Measurements from ENCODE around the gene SENP5.

Gene SENP5

GRCh38 chr3:196916995-196917394 is 49.3 kb downstream of the SENP5 start:
- Histone ChIP-seq H3K4me3 (ENCODE audit: low read depth in 1 of 5, low read length in 5 of 5) (no peak overlapping the region), H3K27me3 (ENCODE audit: control insufficient read depth in 5 of 5, insufficient read depth in 4 of 5, low read length in 5 of 5) (no peaks in the 10 kb centered on the region), H3K4me1 (ENCODE audit: control insufficient read depth in 5 of 5, insufficient read depth in 5 of 5, low read length in 5 of 5) (no peaks in the 10 kb centered on the region), H3K27ac (ENCODE audit: low read depth, low read length) (no peak overlapping the region), H3K9ac (ENCODE audit: low read length in 5 of 5) (no peak overlapping the region), H3K36me3 (ENCODE audit: control insufficient read depth in 5 of 5, insufficient read depth in 5 of 5, low read length in 5 of 5) (peaks cover 0 to 17% (median 14%) of the 10 kb centered on the region in 5 donors), H3K9me3 (ENCODE audit: control insufficient read depth in 5 of 5, low read length in 5 of 5) (no peaks in the 10 kb centered on the region)

GRCh38 chr3:196918968-196919367 is 51.2 kb downstream of the SENP5 start:
- Histone ChIP-seq H3K36me3 (ENCODE audit: control insufficient read depth in 5 of 5, insufficient read depth in 5 of 5, low read length in 5 of 5) (peaks cover 0 to 28% (median 21%) of the 10 kb centered on the region in 5 donors), H3K4me1 (ENCODE audit: control insufficient read depth in 5 of 5, insufficient read depth in 5 of 5, low read length in 5 of 5) (no peaks in the 10 kb centered on the region)

GRCh38 chr3:196920733-196921132 is 53.0 kb downstream of the SENP5 start:
- Histone ChIP-seq H3K4me3 (ENCODE audit: low read depth in 1 of 5, low read length in 5 of 5) (no peak overlapping the region), H3K4me1 (ENCODE audit: control insufficient read depth in 5 of 5, insufficient read depth in 5 of 5, low read length in 5 of 5) (no peaks in the 10 kb centered on the region), H3K36me3 (ENCODE audit: control insufficient read depth in 5 of 5, insufficient read depth in 5 of 5, low read length in 5 of 5) (peaks cover 6 to 20% (median 10%) of the 10 kb centered on the region in 5 donors), H3K27ac (ENCODE audit: low read depth, low read length) (no peak overlapping the region), H3K9ac (ENCODE audit: low read length in 5 of 5) (peak overlapping the region in 1 of 5 donors; percentile 4), H3K27me3 (ENCODE audit: control insufficient read depth in 5 of 5, insufficient read depth in 4 of 5, low read length in 5 of 5) (no peaks in the 10 kb centered on the region), H3K9me3 (ENCODE audit: control insufficient read depth in 5 of 5, low read length in 5 of 5) (no peaks in the 10 kb centered on the region)

More at GRCh38 chr3:196918968-196919367, 51.2 kb downstream of the SENP5 start:
- no peak overlapping the region for H3K27ac ChIP-seq (ENCODE audit: low read depth, low read length)
- no peaks in the 10 kb centered on the region for H3K27me3 ChIP-seq (ENCODE audit: control insufficient read depth in 5 of 5, insufficient read depth in 4 of 5, low read length in 5 of 5)
- no peak overlapping the region for H3K9ac ChIP-seq (ENCODE audit: low read length in 5 of 5)
- no peak overlapping the region for H3K4me3 ChIP-seq (ENCODE audit: low read depth in 1 of 5, low read length in 5 of 5)
- no peaks in the 10 kb centered on the region for H3K9me3 ChIP-seq (ENCODE audit: control insufficient read depth in 5 of 5, low read length in 5 of 5)

- peaks cover 33 to 64% (median 40%) of the 10 kb centered on the region in 5 donors for H3K36me3 ChIP-seq (ENCODE audit: control insufficient read depth in 5 of 5, insufficient read depth in 5 of 5, low read length in 5 of 5)
- no peaks in the 10 kb centered on the region for H3K9me3 ChIP-seq (ENCODE audit: control insufficient read depth in 5 of 5, low read length in 5 of 5)
- H3K27me3 ChIP-seq (ENCODE audit: control insufficient read depth in 5 of 5, insufficient read depth in 4 of 5, low read length in 5 of 5): no peaks in the 10 kb centered on the region
- H3K9ac ChIP-seq (ENCODE audit: low read length in 5 of 5): no peak overlapping the region
- H3K27ac ChIP-seq (ENCODE audit: low read depth, low read length): no peak overlapping the region
- H3K4me1 ChIP-seq (ENCODE audit: control insufficient read depth in 5 of 5, insufficient read depth in 5 of 5, low read length in 5 of 5): no peaks in the 10 kb centered on the region
- H3K4me3 ChIP-seq (ENCODE audit: low read depth in 1 of 5, low read length in 5 of 5): no peak overlapping the region
These were observed 60.1 kb downstream of the SENP5 start for GRCh38 chr3:196927571-196928453.

- Histone ChIP-seq H3K9me3 (ENCODE audit: control insufficient read depth in 5 of 5, low read length in 5 of 5) (no peaks in the 10 kb centered on the region), H3K36me3 (ENCODE audit: control insufficient read depth in 5 of 5, insufficient read depth in 5 of 5, low read length in 5 of 5) (peaks cover 49 to 86% (median 66%) of the 10 kb centered on the region in 5 donors), H3K27ac (ENCODE audit: low read depth, low read length) (no peak overlapping the region), H3K9ac (ENCODE audit: low read length in 5 of 5) (no peak overlapping the region), H3K4me3 (ENCODE audit: low read depth in 1 of 5, low read length in 5 of 5) (no peak overlapping the region), H3K4me1 (ENCODE audit: control insufficient read depth in 5 of 5, insufficient read depth in 5 of 5, low read length in 5 of 5) (peaks cover 0 to 7% (median 4%) of the 10 kb centered on the region in 5 donors), H3K27me3 (ENCODE audit: control insufficient read depth in 5 of 5, insufficient read depth in 4 of 5, low read length in 5 of 5) (no peaks in the 10 kb centered on the region)
These were observed 63.4 kb downstream of the SENP5 start for GRCh38 chr3:196931157-196931556.

GRCh38 chr3:196931828-196932587 is 64.3 kb downstream of the SENP5 start:
- no peak overlapping the region for H3K4me3 ChIP-seq (ENCODE audit: low read depth in 1 of 5, low read length in 5 of 5)
- no peaks in the 10 kb centered on the region for H3K9me3 ChIP-seq (ENCODE audit: control insufficient read depth in 5 of 5, low read length in 5 of 5)
- H3K27ac ChIP-seq (ENCODE audit: low read depth, low read length): no peak overlapping the region
- H3K4me1 ChIP-seq (ENCODE audit: control insufficient read depth in 5 of 5, insufficient read depth in 5 of 5, low read length in 5 of 5): peaks cover 0 to 7% (median 4%) of the 10 kb centered on the region in 5 donors
- H3K36me3 ChIP-seq (ENCODE audit: control insufficient read depth in 5 of 5, insufficient read depth in 5 of 5, low read length in 5 of 5): peaks cover 56 to 94% (median 75%) of the 10 kb centered on the region in 5 donors
- H3K27me3 ChIP-seq (ENCODE audit: control insufficient read depth in 5 of 5, insufficient read depth in 4 of 5, low read length in 5 of 5): no peaks in the 10 kb centered on the region
- no peak overlapping the region for H3K9ac ChIP-seq (ENCODE audit: low read length in 5 of 5)

- Histone ChIP-seq H3K9me3 (ENCODE audit: control insufficient read depth in 5 of 5, low read length in 5 of 5) (no peaks in the 10 kb centered on the region), H3K9ac (ENCODE audit: low read length in 5 of 5) (no peak overlapping the region), H3K27ac (ENCODE audit: low read depth, low read length) (no peak overlapping the region), H3K27me3 (ENCODE audit: control insufficient read depth in 5 of 5, insufficient read depth in 4 of 5, low read length in 5 of 5) (no peaks in the 10 kb centered on the region), H3K36me3 (ENCODE audit: control insufficient read depth in 5 of 5, insufficient read depth in 5 of 5, low read length in 5 of 5) (peaks cover 59 to 96% (median 81%) of the 10 kb centered on the region in 5 donors), H3K4me3 (ENCODE audit: low read depth in 1 of 5, low read length in 5 of 5) (no peak overlapping the region), H3K4me1 (ENCODE audit: control insufficient read depth in 5 of 5, insufficient read depth in 5 of 5, low read length in 5 of 5) (peaks cover 0 to 7% (median 4%) of the 10 kb centered on the region in 5 donors)
These were observed 64.9 kb downstream of the SENP5 start for GRCh38 chr3:196932600-196932999.

- Histone ChIP-seq H3K36me3 (ENCODE audit: control insufficient read depth in 5 of 5, insufficient read depth in 5 of 5, low read length in 5 of 5) (peaks cover 50 to 84% (median 63%) of the 10 kb centered on the region in 5 donors), H3K27ac (ENCODE audit: low read depth, low read length) (no peak overlapping the region), H3K27me3 (ENCODE audit: control insufficient read depth in 5 of 5, insufficient read depth in 4 of 5, low read length in 5 of 5) (no peaks in the 10 kb centered on the region), H3K9me3 (ENCODE audit: control insufficient read depth in 5 of 5, low read length in 5 of 5) (no peaks in the 10 kb centered on the region), H3K4me1 (ENCODE audit: control insufficient read depth in 5 of 5, insufficient read depth in 5 of 5, low read length in 5 of 5) (peaks cover 0 to 15% (median 11%) of the 10 kb centered on the region in 5 donors), H3K9ac (ENCODE audit: low read length in 5 of 5) (no peak overlapping the region), H3K4me3 (ENCODE audit: low read depth in 1 of 5, low read length in 5 of 5) (no peak overlapping the region)
These were observed 68.6 kb downstream of the SENP5 start for GRCh38 chr3:196936288-196936687.

GRCh38 chr3:196938124-196938523 is 70.4 kb downstream of the SENP5 start:
- H3K9me3 ChIP-seq (ENCODE audit: control insufficient read depth in 5 of 5, low read length in 5 of 5): no peaks in the 10 kb centered on the region
- H3K27me3 ChIP-seq (ENCODE audit: control insufficient read depth in 5 of 5, insufficient read depth in 4 of 5, low read length in 5 of 5): no peaks in the 10 kb centered on the region
- H3K27ac ChIP-seq (ENCODE audit: low read depth, low read length): no peak overlapping the region
- no peak overlapping the region for H3K4me3 ChIP-seq (ENCODE audit: low read depth in 1 of 5, low read length in 5 of 5)
- H3K36me3 ChIP-seq (ENCODE audit: control insufficient read depth in 5 of 5, insufficient read depth in 5 of 5, low read length in 5 of 5): peaks cover 37 to 67% (median 52%) of the 10 kb centered on the region in 5 donors
- peaks cover 1 to 25% (median 18%) of the 10 kb centered on the region in 5 donors for H3K4me1 ChIP-seq (ENCODE audit: control insufficient read depth in 5 of 5, insufficient read depth in 5 of 5, low read length in 5 of 5)
- no peak overlapping the region for H3K9ac ChIP-seq (ENCODE audit: low read length in 5 of 5)

GRCh38 chr3:196938576-196938975 is 70.9 kb downstream of the SENP5 start:
- Histone ChIP-seq H3K4me3 (ENCODE audit: low read depth in 1 of 5, low read length in 5 of 5) (no peak overlapping the region), H3K36me3 (ENCODE audit: control insufficient read depth in 5 of 5, insufficient read depth in 5 of 5, low read length in 5 of 5) (peaks cover 37 to 62% (median 50%) of the 10 kb centered on the region in 5 donors), H3K27me3 (ENCODE audit: control insufficient read depth in 5 of 5, insufficient read depth in 4 of 5, low read length in 5 of 5) (no peaks in the 10 kb centered on the region), H3K4me1 (ENCODE audit: control insufficient read depth in 5 of 5, insufficient read depth in 5 of 5, low read length in 5 of 5) (peaks cover 6 to 30% (median 23%) of the 10 kb centered on the region in 5 donors), H3K27ac (ENCODE audit: low read depth, low read length) (no peak overlapping the region), H3K9me3 (ENCODE audit: control insufficient read depth in 5 of 5, low read length in 5 of 5) (no peaks in the 10 kb centered on the region), H3K9ac (ENCODE audit: low read length in 5 of 5) (no peak overlapping the region)
